CD4-positive, alpha-beta T cell treated with Interleukin-2 at 100 ng/mL for 4 hours (primary cell): ENCODE data around the gene TMEM17.

Experiments
- DNase-seq: peaks from one replicate; pipeline ENCODE4 v3.0.0-alpha.2; 2020; ENCODE audit warnings: low spot score

The TMEM17 gene

DNA sequence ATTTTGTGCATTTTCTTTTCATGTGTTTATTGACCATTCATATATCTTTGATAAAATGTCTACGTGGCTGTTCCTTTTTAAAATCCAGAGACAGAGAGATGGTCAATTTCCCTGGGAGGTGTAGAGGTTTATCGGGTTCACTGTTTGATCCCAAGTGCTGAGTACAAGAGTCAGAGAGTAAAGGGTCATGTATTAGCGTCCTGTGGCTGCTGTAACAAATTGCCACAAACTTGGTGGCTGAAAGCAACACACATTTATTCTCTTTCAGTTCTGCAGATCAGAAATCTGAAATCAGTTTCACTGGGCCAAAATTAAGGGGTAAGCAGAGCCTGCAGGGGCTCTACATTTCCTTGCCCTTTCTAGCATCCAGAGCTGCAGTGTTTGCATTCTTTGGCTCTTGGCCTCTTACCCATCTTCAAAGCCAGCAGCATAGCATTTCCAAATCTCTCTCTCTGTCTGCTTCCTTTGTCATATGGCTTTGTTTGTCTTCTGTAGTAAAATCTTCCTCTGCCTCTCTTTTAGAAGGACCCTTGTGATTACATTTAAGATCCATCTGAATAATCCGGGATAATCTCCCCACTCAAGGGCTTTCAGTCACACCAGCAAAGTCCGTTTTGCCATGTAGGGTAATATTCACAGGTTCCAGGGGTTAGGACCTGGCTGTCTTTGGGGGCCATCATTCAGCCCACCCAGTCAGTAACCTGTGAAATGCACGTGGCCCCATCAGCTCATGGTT, 49.9 kb downstream of the TMEM17 start:
- no peak for DNase-seq

- no peak for DNase-seq
Measured at GRCh38 chr2:62453955-62454354, 52.0 kb downstream of the TMEM17 start.

- no peak for DNase-seq
Measured at GRCh38 chr2:62452701-62453454, 53.1 kb downstream of the TMEM17 start.

- DNase-seq, result no peak
Measured at GRCh38 chr2:62450716-62451191, 55.2 kb downstream of the TMEM17 start.
